ENCODE data around the gene RHBDL3.

GRCh38 chr17:32288615-32289014 is 23.0 kb downstream of the RHBDL3 start:
- no peak for TF ChIP-seq CTCF (IDR thresholded peaks at IDR 0.05; ENCODE audit: low read depth, low read length, missing input control)
- TF ChIP-seq ZBTB33 (IDR thresholded peaks at IDR 0.05), result no peak
- TF ChIP-seq TAF1 (conservative IDR thresholded peaks at IDR 0.05), result no peak
- no peak for TF ChIP-seq SP1 (IDR thresholded peaks at IDR 0.05)
- TF ChIP-seq MAX (IDR thresholded peaks at IDR 0.05), result no peak
- no peak for TF ChIP-seq HNF4G (IDR thresholded peaks at IDR 0.05)
- TF ChIP-seq REST (IDR thresholded peaks at IDR 0.05), result no peak
- TF ChIP-seq GABPA (IDR thresholded peaks at IDR 0.05 in 1 of 2, conservative IDR thresholded peaks at IDR 0.05 in 1 of 2), result no peak
- TF ChIP-seq RAD21 (IDR thresholded peaks at IDR 0.05), result no peak
- TF ChIP-seq YY1 (IDR thresholded peaks at IDR 0.05), result no peak
- TF ChIP-seq RXRA (IDR thresholded peaks at IDR 0.05), result no peak
- no peak for TF ChIP-seq EGR1 (IDR thresholded peaks at IDR 0.05; ENCODE audit: low read depth in 2 of 2)
- TF ChIP-seq ATF3 (IDR thresholded peaks at IDR 0.05), result no peak
- no peak for TF ChIP-seq FOXA1 (IDR thresholded peaks at IDR 0.05)
